ENCODE data around the gene EYA4.
"Not testable (repeated sequence)": the region's sequence is repeated elsewhere in the genome, so short reads cannot be mapped to it uniquely, and the experiment has no call there.

EYA4 gene

GRCh38 chr6:133549371-133549801, 308.2 kb downstream of the EYA4 start:
- Mint-ChIP-seq H3K9me3 (no peaks in the 10 kb centered on the region), H3K4me1 (ENCODE audit: low read depth) (no peaks in the 10 kb centered on the region), H3K36me3 (ENCODE audit: low read depth) (no peaks in the 10 kb centered on the region), H3K4me3 (no peak overlapping the region), H3K27ac (no peak overlapping the region), H3K27me3 (no peaks in the 10 kb centered on the region)
- intact Hi-C loops (cut with micrococcal nuclease) = no loop called here

- Mint-ChIP-seq H3K4me1 (ENCODE audit: low read depth) (no peaks in the 10 kb centered on the region), H3K4me3 (no peak overlapping the region), H3K36me3 (ENCODE audit: low read depth) (no peaks in the 10 kb centered on the region), H3K27me3 (no peaks in the 10 kb centered on the region), H3K9me3 (no peaks in the 10 kb centered on the region), H3K27ac (no peak overlapping the region)
- intact Hi-C loops (cut with micrococcal nuclease) = no loop called here
These were observed 308.9 kb downstream of the EYA4 start for GRCh38 chr6:133550026-133550425.

DNA sequence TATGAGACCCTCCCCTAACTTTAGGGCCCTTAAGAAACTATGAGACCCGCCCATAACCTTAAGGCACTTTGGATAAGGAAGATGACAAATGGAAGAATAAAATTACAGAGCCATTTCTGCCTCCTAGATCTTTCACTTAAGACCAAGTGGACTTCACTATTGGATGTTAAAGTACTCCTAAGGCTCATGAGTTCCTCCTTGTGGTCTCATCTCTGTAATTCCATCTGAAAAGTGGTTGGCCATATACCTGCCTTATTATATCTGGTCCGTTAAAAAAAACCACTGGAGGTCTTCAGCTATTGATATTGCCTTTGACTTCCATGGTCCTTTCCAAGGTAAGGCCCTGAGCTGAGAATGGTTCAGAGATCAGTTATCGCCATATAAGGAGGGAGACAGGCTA, 310.3 kb downstream of the EYA4 start:
- no peaks in the 10 kb centered on the region for H3K27me3 Mint-ChIP-seq
- intact Hi-C loops (cut with micrococcal nuclease) = no loop called here
- no peaks in the 10 kb centered on the region for H3K9me3 Mint-ChIP-seq
- H3K27ac Mint-ChIP-seq = no peak overlapping the region
- no peak overlapping the region for H3K4me3 Mint-ChIP-seq
- no peaks in the 10 kb centered on the region for H3K36me3 Mint-ChIP-seq (ENCODE audit: low read depth)
- H3K4me1 Mint-ChIP-seq (ENCODE audit: low read depth) = no peaks in the 10 kb centered on the region

DNA sequence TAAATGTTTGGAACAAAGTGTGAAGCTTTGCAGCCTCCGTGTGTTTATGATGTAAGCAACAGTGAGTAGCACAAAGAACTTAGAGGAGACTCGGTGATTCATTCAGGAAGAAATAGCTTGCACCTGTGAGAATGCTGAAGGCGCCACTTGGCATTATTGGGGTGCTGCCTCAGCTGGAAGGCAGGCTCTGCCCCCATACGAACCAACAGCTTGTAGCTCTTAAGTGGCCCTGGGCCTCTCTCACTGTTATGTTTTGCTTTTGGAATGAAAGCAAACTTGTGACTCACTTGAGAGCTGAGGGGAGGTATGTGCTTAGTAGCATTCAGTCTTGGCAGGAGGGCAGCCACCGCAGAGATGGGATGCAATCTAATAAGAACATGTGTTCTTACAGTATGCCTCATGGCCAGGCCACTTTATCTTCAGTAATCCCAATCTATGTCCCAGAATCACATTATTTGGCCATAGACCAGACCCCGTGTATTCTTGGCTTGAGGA, 310.7 kb downstream of the EYA4 start:
- Mint-ChIP-seq H3K9me3 (no peaks in the 10 kb centered on the region), H3K4me1 (ENCODE audit: low read depth) (no peaks in the 10 kb centered on the region), H3K27ac (no peak overlapping the region), H3K4me3 (no peak overlapping the region), H3K27me3 (no peaks in the 10 kb centered on the region), H3K36me3 (ENCODE audit: low read depth) (no peaks in the 10 kb centered on the region)
- intact Hi-C loops (cut with micrococcal nuclease) = no loop called here

GRCh38 chr6:133553652-133554051, 312.5 kb downstream of the EYA4 start:
- Mint-ChIP-seq H3K4me1 (ENCODE audit: low read depth) (no peaks in the 10 kb centered on the region), H3K27me3 (no peaks in the 10 kb centered on the region), H3K4me3 (no peak overlapping the region), H3K9me3 (no peaks in the 10 kb centered on the region), H3K36me3 (ENCODE audit: low read depth) (no peaks in the 10 kb centered on the region), H3K27ac (no peak overlapping the region)
- intact Hi-C loops (cut with micrococcal nuclease) = no loop called here

- H3K4me3 Mint-ChIP-seq; intact Hi-C loops (cut with micrococcal nuclease); H3K9me3 Mint-ChIP-seq; H3K27ac Mint-ChIP-seq; H3K36me3 Mint-ChIP-seq (ENCODE audit: low read depth); H3K27me3 Mint-ChIP-seq; H3K4me1 Mint-ChIP-seq (ENCODE audit: low read depth): not testable (repeated sequence)
These were observed 313.0 kb downstream of the EYA4 start for GRCh38 chr6:133554121-133554520.

DNA sequence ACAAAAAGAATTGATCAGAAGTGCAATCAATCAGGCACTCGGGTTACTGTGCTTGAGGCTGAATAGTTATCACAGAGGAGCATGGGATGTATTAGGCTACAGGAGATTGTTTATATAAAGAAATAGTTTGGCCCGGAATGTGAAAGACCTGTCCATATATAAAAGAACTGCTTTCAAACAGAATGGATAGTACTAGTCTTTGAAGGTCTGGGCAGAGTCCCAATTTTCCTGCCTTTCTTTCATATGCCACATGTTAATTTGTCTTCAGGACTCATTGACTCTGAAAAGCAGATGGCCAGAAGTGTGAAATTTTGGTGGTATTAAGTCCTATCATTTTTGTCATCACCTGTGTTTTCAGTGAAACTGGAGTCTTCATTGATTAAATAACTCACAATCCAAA, 314.5 kb downstream of the EYA4 start:
- Mint-ChIP-seq H3K9me3 (no peaks in the 10 kb centered on the region), H3K4me3 (no peak overlapping the region), H3K27me3 (no peaks in the 10 kb centered on the region), H3K36me3 (ENCODE audit: low read depth) (no peaks in the 10 kb centered on the region), H3K4me1 (ENCODE audit: low read depth) (no peaks in the 10 kb centered on the region), H3K27ac (no peak overlapping the region)
- intact Hi-C loops (cut with micrococcal nuclease) = no loop called here

GRCh38 chr6:133559926-133560325, 318.8 kb downstream of the EYA4 start:
- no peak overlapping the region for H3K4me3 Mint-ChIP-seq
- no peak overlapping the region for H3K27ac Mint-ChIP-seq
- no peaks in the 10 kb centered on the region for H3K9me3 Mint-ChIP-seq
- no peaks in the 10 kb centered on the region for H3K27me3 Mint-ChIP-seq
- intact Hi-C loops (cut with micrococcal nuclease) = no loop called here
- H3K36me3 Mint-ChIP-seq (ENCODE audit: low read depth) = no peaks in the 10 kb centered on the region
- H3K4me1 Mint-ChIP-seq (ENCODE audit: low read depth) = no peaks in the 10 kb centered on the region

DNA sequence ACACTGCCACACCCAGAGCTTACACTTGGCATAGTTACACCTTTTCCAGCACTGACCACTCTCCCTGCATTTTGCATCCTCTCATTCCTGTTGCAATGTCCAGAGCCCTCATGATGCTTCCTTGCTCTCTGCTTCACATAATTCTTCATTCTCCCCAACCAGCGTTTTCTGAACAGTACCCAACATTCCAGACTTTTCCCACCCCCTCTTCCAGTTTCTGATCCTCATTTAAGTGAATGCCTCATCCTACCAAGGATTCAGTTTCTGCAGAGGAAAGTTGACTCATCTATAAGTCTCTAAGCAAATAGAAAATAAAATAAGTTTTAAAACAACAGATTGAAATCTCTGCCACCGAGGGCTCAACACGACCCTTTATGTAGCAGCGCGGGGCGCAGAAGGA, 326.5 kb downstream of the EYA4 start:
- intact Hi-C loops (cut with micrococcal nuclease) = no loop called here

GRCh38 chr6:133568970-133569889, 328.1 kb downstream of the EYA4 start:
- H3K4me3 Mint-ChIP-seq = no peak overlapping the region
- no peaks in the 10 kb centered on the region for H3K9me3 Mint-ChIP-seq
- no peaks in the 10 kb centered on the region for H3K4me1 Mint-ChIP-seq (ENCODE audit: low read depth)
- H3K27ac Mint-ChIP-seq = no peak overlapping the region
- intact Hi-C loops (cut with micrococcal nuclease) = no loop called here
- peaks cover 5% of the 10 kb centered on the region for H3K27me3 Mint-ChIP-seq
- no peaks in the 10 kb centered on the region for H3K36me3 Mint-ChIP-seq (ENCODE audit: low read depth)

More for the DNA sequence above, 326.5 kb downstream of the EYA4 start:
- no peaks in the 10 kb centered on the region for H3K4me1 Mint-ChIP-seq (ENCODE audit: low read depth)
- H3K27ac Mint-ChIP-seq = no peak overlapping the region
- no peaks in the 10 kb centered on the region for H3K9me3 Mint-ChIP-seq
- H3K36me3 Mint-ChIP-seq (ENCODE audit: low read depth) = no peaks in the 10 kb centered on the region
- no peak overlapping the region for H3K4me3 Mint-ChIP-seq
- H3K27me3 Mint-ChIP-seq = peaks cover 5% of the 10 kb centered on the region

DNA sequence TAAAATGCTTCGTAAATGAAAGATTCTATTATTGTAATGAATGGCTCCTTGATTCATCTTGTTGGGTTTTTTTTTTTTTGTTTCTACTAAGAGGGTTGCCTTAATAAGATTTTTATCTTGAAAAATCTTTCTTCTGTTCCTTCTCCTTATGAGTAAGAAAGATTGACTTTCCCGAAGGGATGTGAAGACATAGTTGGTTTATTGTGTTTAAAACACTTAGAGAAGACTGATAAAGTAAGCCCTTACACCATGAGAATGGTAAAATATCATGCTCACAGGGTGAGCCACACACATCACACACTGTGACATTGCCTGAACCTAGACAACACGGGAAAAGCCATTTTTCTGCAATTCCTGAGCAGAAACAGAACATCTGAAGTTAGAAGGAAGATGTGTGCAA, 330.5 kb downstream of the EYA4 start:
- Mint-ChIP-seq H3K4me3 (no peak overlapping the region), H3K4me1 (ENCODE audit: low read depth) (no peaks in the 10 kb centered on the region), H3K9me3 (no peaks in the 10 kb centered on the region), H3K36me3 (ENCODE audit: low read depth) (no peaks in the 10 kb centered on the region), H3K27me3 (peaks cover 5% of the 10 kb centered on the region), H3K27ac (no peak overlapping the region)
- intact Hi-C loops (cut with micrococcal nuclease) = no loop called here

DNA sequence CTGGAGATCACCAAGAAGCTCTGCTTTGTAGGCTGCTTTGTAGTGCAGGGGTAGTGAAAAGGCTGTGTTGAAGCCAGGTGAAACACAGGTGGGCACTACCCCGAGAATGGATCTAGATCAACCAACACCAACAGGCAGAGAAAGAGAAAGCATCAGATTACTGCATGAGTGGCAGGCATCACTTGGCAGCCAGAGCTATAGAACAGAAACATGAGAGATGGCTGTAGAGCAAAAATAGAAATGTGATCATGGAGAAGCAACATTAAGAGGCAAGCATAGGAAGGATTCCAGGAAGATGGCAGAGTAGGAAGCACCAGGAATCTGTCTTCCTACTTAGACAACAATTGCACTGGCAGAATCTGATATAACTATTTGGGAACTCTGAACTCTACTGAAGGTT, 336.7 kb downstream of the EYA4 start:
- Mint-ChIP-seq H3K36me3 (ENCODE audit: low read depth) (no peaks in the 10 kb centered on the region), H3K27ac (no peak overlapping the region), H3K9me3 (no peaks in the 10 kb centered on the region), H3K4me1 (ENCODE audit: low read depth) (no peaks in the 10 kb centered on the region), H3K27me3 (no peaks in the 10 kb centered on the region), H3K4me3 (no peak overlapping the region)
- intact Hi-C loops (cut with micrococcal nuclease) = no loop called here

Measured in dendritic cell treated with granulocyte-macrophage colony-stimulating factor and Interleukin-4, amounts not matched to agents 40 ng/mL and 50 ng/mL, for 4 days (primary cell).